Fibroblast of the conjunctiva (primary cell): ENCODE data around the gene BAIAP2L2.

Experiments
- DNase-seq: peaks from one replicate; pipeline ENCODE4 v3.0.0-alpha.2; 2010; ENCODE audit warnings: low read depth

Gene BAIAP2L2

DNA sequence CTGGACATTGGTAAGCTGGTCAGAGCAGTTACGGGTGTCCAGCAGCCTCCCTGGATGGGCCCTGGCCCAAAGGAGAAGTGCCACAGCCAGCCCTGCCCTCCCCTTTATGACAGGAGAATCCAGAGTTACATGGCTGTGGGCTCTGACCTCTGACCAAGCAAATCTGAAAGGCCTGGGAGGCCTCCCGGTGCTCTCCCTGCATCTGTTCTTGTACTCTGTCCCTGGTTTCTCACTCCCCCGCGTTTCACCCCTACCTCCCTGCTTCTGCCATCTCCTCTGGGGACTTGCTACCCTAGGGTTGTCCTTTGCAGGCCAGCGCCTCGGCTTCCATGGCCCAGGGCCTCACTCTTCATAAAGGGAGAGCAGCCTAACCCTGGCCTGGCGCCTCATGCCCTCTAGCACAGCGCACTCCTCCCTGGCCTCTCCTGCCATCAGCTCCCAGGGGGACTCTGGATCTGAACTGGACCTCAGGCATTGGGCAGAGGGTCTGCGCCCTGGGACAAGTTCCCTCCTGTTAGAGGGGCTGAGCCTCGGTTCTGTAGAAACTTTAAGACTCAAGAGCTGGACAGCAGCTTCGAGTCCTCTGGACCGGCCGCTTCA is 42.6 kb downstream of the BAIAP2L2 start:
- DNase-seq = no peak

DNA sequence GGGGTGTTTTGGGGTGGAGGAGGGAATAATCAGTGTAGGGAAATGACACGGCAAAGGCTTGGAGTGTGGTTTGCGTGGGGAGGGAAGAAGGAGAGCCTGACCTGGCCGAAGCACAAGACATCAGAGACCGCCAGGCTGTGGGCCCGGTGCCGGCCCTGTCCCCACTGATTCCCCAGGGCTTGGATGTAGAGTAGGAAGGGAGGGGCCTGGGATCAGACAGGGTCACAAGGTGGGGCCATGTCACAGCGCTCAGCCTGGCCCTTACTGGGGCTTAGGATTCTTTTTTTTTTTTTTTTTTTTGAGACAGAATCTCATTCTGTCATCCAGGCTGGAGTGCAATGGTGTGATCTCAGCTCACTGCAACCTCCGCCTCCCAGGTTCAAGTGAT is 43.5 kb downstream of the BAIAP2L2 start:
- DNase-seq = no peak

DNA sequence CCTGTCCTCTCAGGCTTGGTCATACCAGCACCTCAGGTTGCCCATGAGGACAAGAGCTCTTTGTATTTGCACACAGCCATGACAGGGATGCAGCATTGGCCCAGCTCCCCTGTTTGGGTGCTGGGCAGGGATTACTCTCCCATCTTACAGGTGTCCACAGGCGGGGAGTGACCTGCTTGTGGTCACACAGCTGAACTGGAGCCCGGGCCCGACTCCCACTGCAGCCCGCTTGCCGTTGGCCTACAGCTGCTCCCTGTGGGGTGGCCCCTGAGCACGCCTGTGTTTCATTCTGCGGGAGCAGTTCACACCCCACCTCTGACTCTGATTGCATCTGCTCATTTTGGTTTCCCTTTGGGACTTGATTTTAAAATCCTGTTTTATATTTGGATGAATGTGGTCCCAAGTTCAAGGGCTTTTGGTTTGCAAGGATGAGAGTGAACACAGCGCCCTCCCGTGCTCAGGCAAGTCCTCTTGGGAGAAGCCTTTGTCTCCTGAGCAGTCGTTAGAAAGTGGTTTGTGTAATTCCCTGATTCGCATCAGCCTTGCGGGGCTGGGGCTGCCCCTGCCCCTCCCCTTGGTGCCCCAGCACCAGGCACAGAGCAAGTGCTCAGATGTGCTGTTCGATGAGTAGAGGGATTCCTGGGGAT is 44.0 kb downstream of the BAIAP2L2 start:
- no peak for DNase-seq

DNA sequence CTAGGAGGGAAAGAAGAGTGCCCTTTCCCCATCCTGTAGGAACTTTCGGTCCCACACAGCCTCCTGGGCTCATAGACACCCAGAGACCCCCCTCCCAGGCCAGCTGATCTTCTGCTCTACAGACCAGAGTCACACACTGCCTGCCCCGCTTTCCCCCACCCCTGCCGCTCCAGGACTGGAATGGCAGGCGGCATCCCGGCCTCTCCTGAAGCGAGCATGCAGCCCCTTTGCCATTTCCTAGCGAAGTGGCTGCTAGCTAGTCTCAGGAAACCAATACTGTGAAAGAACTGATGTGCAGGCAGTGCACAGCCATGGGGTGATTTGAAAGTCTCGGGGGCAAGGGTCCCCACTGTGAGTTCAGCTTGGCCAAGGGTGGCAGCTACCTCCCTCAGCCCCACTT is 44.9 kb downstream of the BAIAP2L2 start:
- no peak for DNase-seq

GRCh38 chr22:38062791-38063190 is 47.7 kb downstream of the BAIAP2L2 start:
- DNase-seq = no peak

DNA sequence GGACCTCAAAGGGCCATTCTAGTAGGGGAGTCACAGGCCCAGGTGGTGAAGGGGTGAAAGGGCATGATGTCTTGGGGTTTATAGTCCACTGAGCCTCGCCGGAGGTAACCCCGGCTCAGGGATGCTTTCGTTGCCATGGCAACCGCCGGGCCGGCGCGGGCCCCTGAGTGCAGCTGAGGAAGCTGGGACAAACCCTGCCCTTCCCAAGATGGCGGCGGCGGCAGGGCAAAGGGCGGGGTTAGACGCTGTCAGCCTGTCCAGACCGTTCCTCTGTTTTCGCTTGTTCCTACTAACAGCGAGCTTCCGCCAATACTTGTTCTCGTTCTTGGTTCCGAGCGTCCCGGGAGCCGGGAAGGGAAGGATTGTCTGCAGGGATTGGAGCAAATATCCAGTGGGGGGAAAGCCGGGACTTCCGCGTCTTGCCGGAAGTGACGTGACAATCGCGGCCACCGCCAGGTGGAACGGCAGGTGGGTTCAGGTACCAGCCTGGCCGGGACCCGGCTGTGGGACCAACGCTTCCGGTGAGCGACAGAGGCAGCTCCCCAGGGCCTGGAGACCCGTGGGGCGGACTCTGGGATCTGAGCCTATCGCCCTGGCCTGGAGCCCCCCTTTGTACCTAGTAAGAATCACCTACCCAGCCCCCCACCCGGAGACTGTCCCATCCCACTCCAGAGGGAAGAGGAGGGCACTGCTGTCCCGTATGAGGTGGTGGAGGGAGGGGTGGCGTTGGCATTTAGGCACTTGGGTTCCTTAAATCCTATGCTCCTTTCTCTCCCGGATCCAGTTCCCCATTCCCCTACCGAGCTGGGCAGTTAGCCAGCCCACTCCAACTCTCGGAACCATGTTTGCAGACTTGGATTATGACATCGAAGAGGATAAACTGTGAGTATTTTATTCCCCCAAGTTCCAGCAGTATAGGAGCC is 53.3 kb downstream of the BAIAP2L2 start, which contains the start of gene PICK1:
Gene PICK1 (plus strand): TSS at position 436 of the 923 bp plus-strand sequence. CDS start 406 bp downstream, at position 842.
- DNase-seq = peak; percentile 84

DNA sequence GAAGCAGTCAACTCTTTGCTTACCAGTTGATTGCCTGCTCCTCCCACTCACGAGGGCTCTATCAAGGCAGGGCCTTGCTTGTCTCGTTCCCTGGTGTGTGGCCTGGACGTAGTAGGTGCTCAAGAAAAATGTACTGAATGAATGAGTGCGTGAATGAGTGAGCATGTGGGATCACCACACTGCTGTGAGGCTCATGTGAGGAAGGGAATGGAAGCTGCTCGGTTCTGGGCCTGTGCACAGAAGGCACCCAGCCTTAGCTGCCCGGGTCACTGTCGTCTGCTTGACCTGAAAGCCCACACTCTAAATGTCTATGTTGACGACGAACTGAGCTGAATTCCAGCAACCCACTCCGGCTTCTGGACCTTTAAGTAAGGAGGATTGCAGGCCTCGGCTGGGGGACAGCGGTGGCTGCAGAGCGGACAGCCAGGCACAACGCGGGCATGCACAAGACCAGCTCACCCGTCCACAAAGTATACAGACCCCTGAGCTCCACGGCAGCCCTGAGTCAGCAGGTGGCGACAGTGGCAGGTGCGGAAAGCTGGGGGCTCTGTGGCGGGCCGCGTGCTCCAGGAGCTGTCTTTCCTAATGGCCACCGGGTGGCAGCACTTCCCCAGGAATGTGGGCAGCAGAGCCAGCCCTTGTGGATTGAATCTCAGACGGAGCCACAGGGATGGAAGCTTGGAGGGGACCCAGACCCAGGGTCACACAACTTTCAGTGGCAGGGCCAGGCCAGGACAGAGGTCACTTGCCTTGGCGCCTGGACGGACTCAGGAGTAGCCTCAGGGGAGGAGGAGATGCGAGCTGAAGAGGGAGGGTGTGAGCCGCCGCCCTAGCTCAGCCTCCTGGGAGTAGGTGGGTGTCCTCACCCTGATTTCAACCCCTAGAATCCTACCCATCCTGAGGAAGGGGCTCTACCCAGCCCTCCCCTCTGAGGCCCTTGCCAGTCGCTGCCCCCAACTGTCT is 58.3 kb downstream of the BAIAP2L2 start:
- peak; percentile 55 for DNase-seq

- DNase-seq = no peak
These were observed 59.2 kb downstream of the BAIAP2L2 start for GRCh38 chr22:38051261-38051660.

GRCh38 chr22:38050720-38051119 is 59.8 kb downstream of the BAIAP2L2 start:
- DNase-seq = no peak

GRCh38 chr22:38049812-38050619 is 60.5 kb downstream of the BAIAP2L2 start:
- no peak for DNase-seq

DNA sequence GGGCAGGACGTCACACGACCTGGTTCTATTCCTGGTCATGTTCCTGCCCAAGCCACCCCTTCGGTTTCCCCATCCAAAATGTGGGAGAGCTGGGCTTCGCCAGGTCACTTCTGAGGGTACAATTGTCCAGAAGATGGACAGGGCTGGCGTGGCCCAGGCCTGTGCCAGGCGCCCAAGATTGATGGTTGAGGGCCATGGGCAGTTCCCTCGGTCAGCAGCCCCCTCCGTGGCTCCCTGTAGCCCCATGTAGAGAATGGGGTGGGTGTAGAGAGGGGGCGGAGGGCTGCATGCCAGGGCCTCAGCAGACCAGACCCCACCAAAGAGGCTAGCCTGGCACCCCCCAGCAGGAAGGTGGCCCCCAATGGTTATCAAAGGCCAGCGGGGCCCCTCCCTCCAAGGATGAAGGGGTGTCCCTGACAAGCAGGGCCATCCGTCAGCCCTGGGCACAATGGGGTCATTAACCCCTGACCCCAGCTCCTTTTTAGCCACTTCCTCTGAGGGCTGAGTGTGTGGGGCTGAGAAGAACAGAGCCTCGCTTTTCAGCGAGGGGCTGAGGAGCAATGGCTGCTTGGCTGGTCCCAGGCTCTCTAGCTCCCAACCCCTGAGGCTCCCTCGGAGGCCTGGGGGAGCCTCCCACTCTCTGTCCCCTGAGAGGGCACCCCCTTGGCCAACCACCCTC is 64.3 kb downstream of the BAIAP2L2 start:
- no peak for DNase-seq

DNA sequence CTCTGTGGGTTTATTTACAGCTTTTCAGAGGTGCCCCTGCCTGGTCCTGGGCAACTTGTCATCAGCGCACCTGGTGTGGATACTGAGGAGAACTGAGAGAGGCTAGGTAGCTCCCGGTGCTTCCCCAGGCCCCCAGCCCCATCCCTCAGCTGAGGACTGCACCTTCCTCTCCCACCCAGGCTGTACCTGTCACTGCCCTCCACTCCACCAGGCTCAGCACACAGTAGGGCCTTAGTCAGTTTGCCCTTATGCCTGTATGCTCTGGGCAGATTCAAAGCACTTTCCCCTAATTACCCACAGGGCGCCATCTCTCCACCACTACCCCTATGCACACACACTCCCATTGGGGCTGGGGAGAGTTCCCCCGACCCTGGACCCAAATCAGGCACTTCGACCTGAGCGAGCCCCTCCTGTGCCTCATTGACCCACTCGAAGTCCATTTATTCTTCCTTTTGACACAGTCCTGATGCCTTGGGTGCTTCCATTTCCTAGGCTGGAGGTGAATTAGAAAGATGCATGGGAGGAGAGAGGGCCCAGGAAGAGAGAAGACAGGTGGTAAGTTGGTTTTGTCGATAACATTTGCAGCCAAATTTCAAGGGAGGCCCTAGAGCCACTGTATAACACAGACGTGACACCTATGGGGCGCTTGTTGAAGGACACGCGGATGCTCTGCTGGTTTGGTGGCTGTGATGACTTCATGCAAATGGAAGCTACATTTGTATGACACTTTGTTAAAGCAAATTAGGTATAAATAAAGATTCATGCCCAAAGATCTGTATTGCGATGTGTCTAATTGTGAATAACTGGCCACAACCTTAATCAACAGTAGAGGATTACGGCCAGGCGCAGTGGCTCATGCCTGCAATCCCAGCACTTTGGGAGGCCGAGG is 67.1 kb downstream of the BAIAP2L2 start:
- no peak for DNase-seq

- no peak for DNase-seq
These were observed 68.0 kb downstream of the BAIAP2L2 start for GRCh38 chr22:38042488-38042790.

- no peak for DNase-seq
These were observed 68.6 kb downstream of the BAIAP2L2 start for GRCh38 chr22:38041760-38042487.

DNA sequence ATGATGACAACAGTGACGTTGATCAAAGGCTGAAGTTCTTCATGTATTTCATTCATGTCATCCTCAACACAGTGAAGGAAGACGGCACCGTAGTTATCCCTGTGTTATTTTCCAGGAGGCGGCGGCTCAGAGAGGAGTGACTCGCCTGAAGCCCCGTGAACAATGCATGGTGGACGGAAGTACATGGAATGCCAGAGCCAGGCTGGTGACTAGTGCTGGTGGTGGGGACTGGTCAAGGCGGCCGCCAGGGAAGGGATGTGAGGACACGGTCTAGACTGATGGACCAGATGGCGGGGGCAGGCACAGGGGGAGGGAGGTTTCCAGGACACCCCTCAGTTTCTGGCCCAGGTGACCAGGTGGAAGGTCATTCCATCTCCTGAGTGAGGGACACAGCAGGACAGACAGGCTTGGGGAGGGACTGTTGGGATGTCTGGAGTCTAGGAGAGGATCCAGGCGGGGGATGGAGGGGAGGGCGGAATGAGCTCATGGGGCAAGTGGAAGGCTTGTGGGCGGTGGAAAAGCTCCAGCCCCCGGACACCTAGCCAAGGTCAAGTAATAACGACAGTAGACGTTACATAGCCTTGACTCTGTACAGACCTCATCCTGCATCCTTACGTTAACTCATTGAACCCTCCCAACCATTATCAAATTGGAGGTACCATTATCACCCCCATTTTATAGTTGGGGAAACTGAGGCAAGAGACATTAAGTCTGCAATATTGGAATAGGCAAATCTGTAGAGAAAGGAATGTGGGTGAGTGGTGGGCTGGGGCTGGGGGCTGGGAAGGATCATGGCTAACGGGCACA is 69.3 kb downstream of the BAIAP2L2 start:
- DNase-seq = no peak

- DNase-seq = no peak
These were observed 71.3 kb downstream of the BAIAP2L2 start for GRCh38 chr22:38038890-38039812.

DNA sequence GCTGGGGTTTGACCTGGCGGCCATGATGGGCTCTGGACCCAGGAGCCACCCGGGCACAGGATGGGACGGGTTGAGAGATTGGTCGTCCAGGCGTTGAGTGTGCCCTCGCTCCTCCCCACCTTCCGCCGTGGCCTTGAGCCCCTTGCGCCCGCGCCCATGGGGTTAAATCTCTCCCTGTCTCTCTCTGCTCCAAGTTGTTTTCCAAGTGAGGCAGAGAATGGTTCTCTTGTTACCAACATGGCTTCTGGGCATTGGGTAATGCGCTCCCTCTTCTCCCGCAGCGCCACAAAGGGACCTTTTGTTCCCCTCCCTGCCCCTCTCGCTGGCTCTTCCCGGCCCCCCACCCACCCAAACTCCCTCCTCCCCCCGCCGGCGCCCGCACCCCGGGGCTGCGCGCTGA is 72.1 kb downstream of the BAIAP2L2 start:
- no peak for DNase-seq
